GM23248 (cell line): Measurements from ENCODE around the gene CNOT1.

ENCODE experiments used
- EZH2 ChIP-seq: fragments of 200-600 bp; sonication (generic); IDR thresholded peaks from 2 replicates; pipeline ENCODE4 v1.6.1; 2018; ENCODE audit warnings: antibody characterized with exemption, mild to moderate bottlenecking; ENCODE audit not compliant: insufficient read depth, poor library complexity, severe bottlenecking
- EZH2phosphoT487 ChIP-seq: fragments of 200-600 bp; sonication (generic); IDR thresholded peaks from 2 replicates; pipeline ENCODE4 v1.6.1; 2018; ENCODE audit warnings: antibody characterized with exemption, moderate library complexity, mild to moderate bottlenecking, low read depth; ENCODE audit not compliant: insufficient read depth

DNA sequence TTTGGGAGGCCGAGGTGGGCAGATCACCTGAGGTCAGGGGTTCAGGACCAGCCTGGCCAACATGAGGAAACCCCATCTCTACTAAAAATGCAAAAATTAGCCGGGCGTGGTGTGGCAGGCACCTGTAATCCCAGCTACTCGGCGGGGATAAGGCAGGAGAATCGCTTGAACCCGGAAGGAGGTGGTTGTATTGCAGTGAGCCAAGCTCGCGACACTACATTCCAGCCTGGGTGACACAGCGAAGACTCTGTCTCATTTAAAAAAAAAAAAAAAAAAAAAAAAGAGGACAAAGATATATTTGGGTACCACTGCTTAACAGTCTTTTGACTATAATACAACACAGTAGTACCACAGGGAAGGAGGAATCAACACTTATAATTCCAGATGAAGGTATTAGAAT lies 9.2 kb downstream of the CNOT1 start:
- no peak for TF ChIP-seq EZH2
- no peak for TF ChIP-seq EZH2phosphoT487
